GM20000 (cell line): Measurements from ENCODE around the gene PRKAA1.
A peak's percentile ranks its signal among the peaks of the same experiment; 100 is the strongest.

Experiments
- DNase-seq: peaks from one replicate; pipeline ENCODE4 v3.0.0; 2012; ENCODE audit warnings: low spot score
- CTCF ChIP-seq: IDR thresholded peaks from 2 replicates; pipeline ENCODE4 v1.5.1; 2012; ENCODE audit warnings: mild to moderate bottlenecking, control low read depth; ENCODE audit errors: extremely low read depth, missing control alignments

PRKAA1 gene

GRCh38 chr5:40746703-40747102, 51.5 kb downstream of the PRKAA1 start:
- DNase-seq = no peak
- TF ChIP-seq CTCF = no peak

- no peak for TF ChIP-seq CTCF
- no peak for DNase-seq
Measured at GRCh38 chr5:40743771-40744170, 54.4 kb downstream of the PRKAA1 start.

- no peak for TF ChIP-seq CTCF
- no peak for DNase-seq
Measured at GRCh38 chr5:40738502-40738901, 59.7 kb downstream of the PRKAA1 start.

- peak; percentile 51 for DNase-seq
- TF ChIP-seq CTCF = peak; percentile 43
Measured at GRCh38 chr5:40736103-40736875, 61.9 kb downstream of the PRKAA1 start.

GRCh38 chr5:40735609-40736008, 62.6 kb downstream of the PRKAA1 start:
- TF ChIP-seq CTCF = no peak
- DNase-seq = no peak

- TF ChIP-seq CTCF = no peak
- no peak for DNase-seq
Measured at GRCh38 chr5:40734986-40735385, 63.2 kb downstream of the PRKAA1 start.

GRCh38 chr5:40733879-40734563, 64.2 kb downstream of the PRKAA1 start:
- TF ChIP-seq CTCF = no peak
- DNase-seq = no peak
